Astrocyte (in vitro differentiated cells and primary cell): Measurements from ENCODE around the gene HTR3A. TPM values are rescaled to one million over a fixed set of nuclear protein-coding genes. Genes with fewer than 3 reads are reported as not detected.

ENCODE experiments used
- DNase-seq: peaks from one replicate; pipeline ENCODE4 v3.0.0-alpha.2; 2010; ENCODE audit warnings: low read depth
- FAIRE-seq: peaks from 2 replicates; lab custom pipeline; 2011; peaks lifted over from hg19 to GRCh38; lab: Jason Lieb, UNC
- H2AFZ ChIP-seq: 2 replicates; pipeline ENCODE4 v1.6.0; 2012; ENCODE audit warnings: low read depth, low read length, inconsistent platforms
- H3K27ac ChIP-seq: 2 replicates; pipeline ENCODE4 v1.5.1; 2011; ENCODE audit warnings: low read depth, low read length, inconsistent platforms
- H3K27me3 ChIP-seq: 2 replicates; pipeline ENCODE4 v1.6.0; 2011; ENCODE audit warnings: low read length, inconsistent platforms; ENCODE audit not compliant: insufficient read depth
- H3K36me3 ChIP-seq: 2 replicates; pipeline ENCODE4 v1.5.1; 2011; ENCODE audit warnings: low read length, inconsistent platforms; ENCODE audit not compliant: insufficient read depth
- H3K4me1 ChIP-seq: 2 replicates; pipeline ENCODE4 v1.5.1; 2011; ENCODE audit warnings: low read length, inconsistent platforms; ENCODE audit not compliant: insufficient read depth
- H3K4me2 ChIP-seq: 2 replicates; pipeline ENCODE4 v1.6.0; 2012; ENCODE audit warnings: low read length, inconsistent platforms
- H3K4me3 ChIP-seq: 2 replicates; pipeline ENCODE4 v1.5.1; 2011; ENCODE audit warnings: low read depth, mild to moderate bottlenecking, low read length, inconsistent platforms; ENCODE audit not compliant: insufficient read depth
- H3K79me2 ChIP-seq: 2 replicates; pipeline ENCODE4 v1.6.0; 2012; ENCODE audit warnings: mild to moderate bottlenecking, low read length, inconsistent platforms; ENCODE audit not compliant: insufficient read depth
- H3K9ac ChIP-seq: 2 replicates; pipeline ENCODE4 v1.6.0; 2012; ENCODE audit warnings: mild to moderate bottlenecking, low read length, inconsistent platforms
- H3K9me3 ChIP-seq: 2 replicates; pipeline ENCODE4 v1.5.1; 2012; ENCODE audit warnings: low read depth, mild to moderate bottlenecking, low read length, inconsistent platforms; ENCODE audit not compliant: insufficient read depth
- H4K20me1 ChIP-seq: 2 replicates; pipeline ENCODE4 v1.6.0; 2012; ENCODE audit warnings: low read length, inconsistent platforms; ENCODE audit not compliant: insufficient read depth
- H3K27ac Mint-ChIP-seq: one replicate; pipeline ENCODE4 v1.8.0; 2021; ENCODE audit warnings: mild to moderate bottlenecking, mixed read lengths; ENCODE audit not compliant: unreplicated experiment
- H3K27me3 Mint-ChIP-seq: one replicate; pipeline ENCODE4 v1.8.0; 2021; ENCODE audit warnings: low read depth, mixed read lengths; ENCODE audit not compliant: unreplicated experiment
- H3K36me3 Mint-ChIP-seq: one replicate; pipeline ENCODE4 v1.8.0; 2021; ENCODE audit warnings: low read depth, mixed read lengths; ENCODE audit not compliant: unreplicated experiment
- H3K4me1 Mint-ChIP-seq: one replicate; pipeline ENCODE4 v1.8.0; 2021; ENCODE audit warnings: low read depth, mixed read lengths; ENCODE audit not compliant: unreplicated experiment
- H3K4me3 Mint-ChIP-seq: one replicate; pipeline ENCODE4 v1.8.0; 2021; ENCODE audit warnings: mild to moderate bottlenecking, moderate library complexity, mixed read lengths; ENCODE audit not compliant: unreplicated experiment
- H3K9me3 Mint-ChIP-seq: one replicate; pipeline ENCODE4 v1.8.0; 2021; ENCODE audit warnings: mild to moderate bottlenecking, mixed read lengths; ENCODE audit not compliant: unreplicated experiment
- CTCF ChIP-seq: IDR thresholded peaks from 2 replicates; pipeline ENCODE4 v1.5.1; 2011; ENCODE audit warnings: low read depth, mild to moderate bottlenecking, inconsistent platforms, low read length, moderate library complexity; ENCODE audit not compliant: insufficient read depth
- EZH2 ChIP-seq: IDR thresholded peaks from 2 replicates; pipeline ENCODE4 v1.6.1; 2012; ENCODE audit warnings: mild to moderate bottlenecking, low read length, inconsistent platforms; ENCODE audit not compliant: insufficient read depth
- total RNA-seq: library from RNA; stranded (reverse); gene quantifications from 2 replicates; pipeline ENCODE4 v1.2.1, GENCODE V29; 2021

HTR3A gene
- total RNA-seq, 1 donor from 2014 or later = not detected

DNA sequence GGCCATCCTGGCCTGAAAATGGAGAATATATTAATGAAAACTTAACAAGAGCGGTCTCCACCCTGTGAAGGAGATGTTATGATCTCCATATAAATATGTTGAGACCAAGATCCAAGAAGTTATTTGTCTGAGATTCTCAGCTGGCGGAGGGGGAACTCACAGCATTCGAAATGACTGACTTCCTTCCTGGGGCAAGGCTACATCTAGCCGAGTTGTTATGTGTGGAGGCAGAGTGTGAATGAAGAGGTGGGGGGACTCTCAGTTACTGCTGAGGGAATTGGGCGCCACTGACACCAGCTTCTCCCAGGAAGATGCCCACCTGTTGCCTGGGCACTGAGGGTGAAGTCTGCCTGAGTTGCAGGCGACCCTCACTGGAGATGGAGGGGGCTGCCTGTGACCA, 5.9 kb downstream of the HTR3A start:
- H3K9me3 Mint-ChIP-seq = no peaks in the 10 kb centered on the region
- no peak overlapping the region for H3K4me3 Mint-ChIP-seq
- Histone ChIP-seq H4K20me1 (no peaks in the 10 kb centered on the region), H2AFZ (no peak overlapping the region), H3K4me2 (no peak overlapping the region), H3K27me3 (no peaks in the 10 kb centered on the region), H3K36me3 (no peaks in the 10 kb centered on the region), H3K79me2 (no peaks in the 10 kb centered on the region), H3K4me1 (no peaks in the 10 kb centered on the region), H3K27ac (no peak overlapping the region), H3K4me3 (no peak overlapping the region), H3K9ac (no peak overlapping the region), H3K9me3 (no peaks in the 10 kb centered on the region)
- FAIRE-seq (no peak), DNase-seq (no peak)
- H3K27me3 Mint-ChIP-seq = peaks cover 59% of the 10 kb centered on the region
- TF ChIP-seq CTCF (no peak), EZH2 (no peak)
- H3K36me3 Mint-ChIP-seq = no peaks in the 10 kb centered on the region
- H3K27ac Mint-ChIP-seq = no peak overlapping the region
- H3K4me1 Mint-ChIP-seq = no peaks in the 10 kb centered on the region

DNA sequence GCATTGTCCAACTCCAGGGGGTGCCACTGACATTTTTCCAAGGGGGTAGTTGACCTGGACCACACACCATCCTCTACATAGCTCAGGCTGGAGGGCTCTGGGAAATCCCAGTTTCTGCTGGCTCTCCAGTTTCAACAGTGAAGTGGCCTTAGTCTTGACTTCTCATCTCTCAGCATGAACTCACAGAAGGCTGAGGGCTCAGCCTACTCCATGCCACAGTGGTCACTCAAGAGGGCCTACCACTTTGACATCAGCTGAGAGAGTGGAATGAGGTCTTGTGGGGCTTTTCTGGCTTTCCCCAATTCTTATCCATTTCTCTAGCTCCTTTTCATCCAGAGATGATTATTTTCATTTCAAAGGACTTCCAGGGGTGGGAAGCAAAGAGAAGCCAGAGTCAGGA, 7.4 kb downstream of the HTR3A start:
- Histone ChIP-seq H3K27ac (no peak overlapping the region), H2AFZ (no peak overlapping the region), H3K79me2 (no peaks in the 10 kb centered on the region), H3K4me1 (no peaks in the 10 kb centered on the region), H3K4me2 (no peak overlapping the region), H3K4me3 (no peak overlapping the region), H3K9ac (no peak overlapping the region), H3K36me3 (no peaks in the 10 kb centered on the region), H4K20me1 (no peaks in the 10 kb centered on the region), H3K9me3 (no peaks in the 10 kb centered on the region), H3K27me3 (no peaks in the 10 kb centered on the region)
- peaks cover 57% of the 10 kb centered on the region for H3K27me3 Mint-ChIP-seq
- H3K4me3 Mint-ChIP-seq = no peak overlapping the region
- no peak overlapping the region for H3K27ac Mint-ChIP-seq
- no peaks in the 10 kb centered on the region for H3K9me3 Mint-ChIP-seq
- no peaks in the 10 kb centered on the region for H3K36me3 Mint-ChIP-seq
- TF ChIP-seq CTCF (no peak), EZH2 (no peak)
- DNase-seq (no peak), FAIRE-seq (no peak)
- no peaks in the 10 kb centered on the region for H3K4me1 Mint-ChIP-seq

DNA sequence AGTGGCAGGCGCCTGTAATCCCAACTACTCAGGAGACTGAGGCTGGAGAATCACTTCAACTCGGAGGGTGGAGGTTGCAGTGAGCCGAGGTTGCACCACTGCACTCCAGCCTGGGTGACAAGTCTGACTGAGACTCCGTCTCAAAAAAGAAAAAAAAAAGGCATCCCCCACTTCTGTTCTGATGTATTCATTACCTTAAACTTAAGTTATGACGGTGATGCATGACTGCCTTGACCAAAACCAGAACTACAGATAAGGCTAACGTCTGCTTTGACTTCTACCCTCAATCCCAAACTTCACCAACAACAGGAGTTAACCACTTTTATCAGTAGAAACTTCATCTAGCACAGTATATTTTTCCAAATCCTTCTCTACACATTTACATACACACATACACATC, 9.9 kb downstream of the HTR3A start:
- H3K4me1 Mint-ChIP-seq = no peaks in the 10 kb centered on the region
- Histone ChIP-seq H3K9me3 (no peaks in the 10 kb centered on the region), H3K79me2 (no peaks in the 10 kb centered on the region), H4K20me1 (no peaks in the 10 kb centered on the region), H3K27me3 (no peaks in the 10 kb centered on the region), H2AFZ (no peak overlapping the region), H3K4me1 (no peaks in the 10 kb centered on the region), H3K36me3 (no peaks in the 10 kb centered on the region), H3K4me3 (no peak overlapping the region), H3K27ac (no peak overlapping the region), H3K4me2 (no peak overlapping the region), H3K9ac (no peak overlapping the region)
- no peak for TF ChIP-seq CTCF
- no peak for TF ChIP-seq EZH2
- H3K36me3 Mint-ChIP-seq = no peaks in the 10 kb centered on the region
- no peak for DNase-seq
- no peak overlapping the region for H3K4me3 Mint-ChIP-seq
- H3K27me3 Mint-ChIP-seq = peaks cover 54% of the 10 kb centered on the region
- H3K9me3 Mint-ChIP-seq = no peaks in the 10 kb centered on the region
- FAIRE-seq = no peak
- H3K27ac Mint-ChIP-seq = no peak overlapping the region
